Aorta (tissue), 5 donors: ENCODE data around the gene MICU1. TPM values are rescaled to one million over a fixed set of nuclear protein-coding genes. Genes with fewer than 3 reads are reported as not detected.
"Not testable (repeated sequence)": the region's sequence is repeated elsewhere in the genome, so short reads cannot be mapped to it uniquely, and the experiment has no call there.

Experiments used
- ATAC-seq: fragments of 200-7000 bp; cut with Tn5 transposase; one replicate; pipeline ENCODE4 v1.9.1; 2022; ENCODE audit warnings: moderate library complexity; ENCODE audit not compliant: low FRiP score
- DNase-seq, 2 donors: peaks; one replicate each; pipeline ENCODE4 v3.0.0-alpha.2; 2020
- H3K27ac ChIP-seq, 2 donors: one replicate each; pipeline ENCODE4 v1.5.1; 2013; ENCODE audit warnings: low read length in 2 of 2, mild to moderate bottlenecking in 2 of 2, moderate library complexity in 2 of 2, control low read depth in 1 of 2, inconsistent platforms in 1 of 2, low read depth in 1 of 2
- H3K27me3 ChIP-seq, 2 donors: one replicate each; pipeline ENCODE4 v1.6.1; 2013; ENCODE audit warnings: control low read depth in 1 of 2, low read length in 1 of 2, mild to moderate bottlenecking in 1 of 2, moderate library complexity in 1 of 2; ENCODE audit not compliant: insufficient read depth in 2 of 2, control insufficient read depth in 1 of 2
- H3K36me3 ChIP-seq, 2 donors: one replicate each; pipeline ENCODE4 v1.6.1; 2013; ENCODE audit warnings: control low read depth in 1 of 2, low read length in 1 of 2, mild to moderate bottlenecking in 1 of 2; ENCODE audit not compliant: insufficient read depth in 2 of 2, control insufficient read depth in 1 of 2
- H3K4me1 ChIP-seq, 2 donors: one replicate each; pipeline ENCODE4 v1.6.1; 2013; ENCODE audit warnings: low read length in 2 of 2, control low read depth in 1 of 2, mild to moderate bottlenecking in 1 of 2, moderate library complexity in 1 of 2; ENCODE audit not compliant: insufficient read depth in 2 of 2, control insufficient read depth in 1 of 2
- H3K4me3 ChIP-seq, 2 donors: one replicate each; pipeline ENCODE4 v1.5.1; 2013; ENCODE audit warnings: low read length in 2 of 2, control low read depth in 1 of 2, mild to moderate bottlenecking in 1 of 2
- H3K9me3 ChIP-seq: one replicate; pipeline ENCODE4 v1.6.1; 2013; ENCODE audit warnings: mild to moderate bottlenecking, low read length; ENCODE audit not compliant: control insufficient read depth
- WGBS, 2 donors: extraction: QIAGEN DNeasy Blood & Tissue Kit; methylation state at CpG; one replicate each; pipeline ENCODE4 v1.1.7; 2013; 5-methylcytosine and 5-hydroxymethylcytosine counted together
- intact Hi-C, 2 donors: fragments of 100-400 bp; cut with DNase I; formaldehyde crosslinking; loops; one replicate each; pipeline versions ENCODE4 v1.14.2 to v1.15.0; 2022
- long read RNA-seq, 2 donors: library from polyadenylated mRNA; unstranded; transcript quantifications; one replicate each; pipeline ENCODE4 v2.0.0, GENCODE V29; 2020 to 2021
- polyA plus RNA-seq, 2 donors: library from polyadenylated mRNA; stranded (reverse); fragments of 200-250 nt; gene quantifications; one replicate each; pipeline ENCODE4 v1.2.3, GENCODE V29; 2013
- total RNA-seq, 2 donors: library from RNA; stranded (reverse); fragmentation: NEBNext Ultra II Directional; extraction: Animal tissue kit (Norgen Biotek cat#: 25700); gene quantifications; one replicate each; pipeline ENCODE4 v1.2.1, GENCODE V29; 2021
- donor health status: healthy with polysubstance abuse.
- donor health status: Bipolar disorder and iron deficiency.
- donor health status: DM: no; HTN: no; CAD: no.
- donor health status: DM: no; HTN: no; CAD: no.
- donor health status: DM: yes; HTN: yes; CAD: no.

Gene MICU1
- total RNA-seq, result 10 to 100 TPM; 39.5 to 40.7 TPM
- 10 to 100 TPM; 23.7 to 35.5 TPM for polyA plus RNA-seq
- long read RNA-seq, donor 1, transcript MICU1-201 (12 exons, 2,383 nt), result major isoform, 89 of 119 reads
- long read RNA-seq, donor 1, partial matches to known transcripts, result 11 of 119 reads
- long read RNA-seq, donor 1, other reads (novel, unspliced or antisense), result 16 of 119 reads
- long read RNA-seq, donor 2, transcript MICU1-201 (12 exons, 2,383 nt), result major isoform, 11 of 27 reads
- long read RNA-seq, donor 2, partial matches to known transcripts, result 3 of 27 reads
- long read RNA-seq, donor 2, other reads (novel, unspliced or antisense), result 10 of 27 reads

GRCh38 chr10:72625608-72626443 lies at the start of gene MICU1:
MICU1 (minus strand) TSS chr10:72626079; CDS start chr10:72566793, 59,286 bp downstream.
- no peaks in the 10 kb centered on the region for H3K27me3 ChIP-seq
- peaks cover 2% of the 10 kb centered on the region in 2 donors for H3K4me1 ChIP-seq
- WGBS, 2 donors, result 0% methylated on average over 46 to 49 of the region's 49 CpGs
- peak within 1 kb of the TSS; percentile 7 to 55 for H3K27ac ChIP-seq
- ATAC-seq (peak; percentile 100), DNase-seq (peak; percentile 98)
- intact Hi-C loops, result loop anchor here (2.0 to 10.0 kb wide), 3 partner anchors 61 to 271 kb away; partner anchors contain the start of gene DNAJB12 (in 1 of the 2)
- peak within 1 kb of the TSS; percentile 72 to 77 for H3K4me3 ChIP-seq
- no peaks in the 10 kb centered on the region for H3K9me3 ChIP-seq
- no peaks in the 10 kb centered on the region for H3K36me3 ChIP-seq

- 95% methylated on average over 4 to 5 of the region's 5 CpGs for WGBS, 2 donors
- H3K27me3 ChIP-seq, H3K27ac ChIP-seq, H3K9me3 ChIP-seq, intact Hi-C loops, H3K4me3 ChIP-seq, ATAC-seq, H3K4me1 ChIP-seq, DNase-seq, H3K36me3 ChIP-seq: not testable (repeated sequence)
Observed at GRCh38 chr10:72674174-72674573, 48.3 kb upstream of the MICU1 start.

- intact Hi-C loops, result no loop called here
- no peak overlapping the region for H3K27ac ChIP-seq
- DNase-seq (no peak), ATAC-seq (no peak)
- WGBS, 2 donors, result 96 to 98% methylated on average over 1 of the region's 1 CpG
- H3K27me3 ChIP-seq, result no peaks in the 10 kb centered on the region
- no peaks in the 10 kb centered on the region for H3K36me3 ChIP-seq
- H3K9me3 ChIP-seq, result no peaks in the 10 kb centered on the region
- H3K4me1 ChIP-seq, result no peaks in the 10 kb centered on the region
- no peak overlapping the region for H3K4me3 ChIP-seq
Observed at GRCh38 chr10:72673280-72673679, 47.4 kb upstream of the MICU1 start.

- Histone ChIP-seq H3K27me3 (no peaks in the 10 kb centered on the region), H3K36me3 (no peaks in the 10 kb centered on the region), H3K4me3 (no peak overlapping the region), H3K4me1 (no peaks in the 10 kb centered on the region), H3K9me3 (no peaks in the 10 kb centered on the region), H3K27ac (no peak overlapping the region)
- DNase-seq (no peak), ATAC-seq (no peak)
- WGBS, 2 donors, result 67 to 68% methylated on average over 3 of the region's 3 CpGs
- intact Hi-C loops, result no loop called here
Observed at GRCh38 chr10:72667207-72667864, 41.5 kb upstream of the MICU1 start.

- H3K4me1 ChIP-seq, result no peaks in the 10 kb centered on the region
- intact Hi-C loops, result no loop called here
- no peak overlapping the region for H3K27ac ChIP-seq
- H3K9me3 ChIP-seq, result no peaks in the 10 kb centered on the region
- no peaks in the 10 kb centered on the region for H3K27me3 ChIP-seq
- no peaks in the 10 kb centered on the region for H3K36me3 ChIP-seq
- no peak for ATAC-seq
- DNase-seq, result no peak
- no peak overlapping the region for H3K4me3 ChIP-seq
- WGBS, 2 donors, result 77 to 87% methylated on average over 4 of the region's 4 CpGs
Observed at GRCh38 chr10:72665925-72666324, 40.0 kb upstream of the MICU1 start.

GRCh38 chr10:72663971-72664370 lies 38.1 kb upstream of the MICU1 start:
- intact Hi-C loops, result no loop called here
- Histone ChIP-seq H3K27me3 (no peaks in the 10 kb centered on the region), H3K27ac (no peak overlapping the region), H3K9me3 (no peaks in the 10 kb centered on the region), H3K36me3 (no peaks in the 10 kb centered on the region), H3K4me3 (no peak overlapping the region), H3K4me1 (no peaks in the 10 kb centered on the region)
- no peak for ATAC-seq
- no peak for DNase-seq

- Histone ChIP-seq H3K4me3 (no peak overlapping the region), H3K4me1 (no peaks in the 10 kb centered on the region), H3K27ac (no peak overlapping the region), H3K36me3 (no peaks in the 10 kb centered on the region), H3K27me3 (no peaks in the 10 kb centered on the region), H3K9me3 (no peaks in the 10 kb centered on the region)
- ATAC-seq (no peak), DNase-seq (no peak)
- 78 to 85% methylated on average over 1 of the region's 1 CpG for whole genome bisulfite sequencing, 2 donors
- intact Hi-C loops, result no loop called here
Observed at GRCh38 chr10:72661431-72661830, 35.6 kb upstream of the MICU1 start.

GRCh38 chr10:72660220-72660619 lies 34.3 kb upstream of the MICU1 start:
- intact Hi-C loops, result no loop called here
- H3K27ac ChIP-seq, result no peak overlapping the region
- ATAC-seq (no peak), DNase-seq (no peak)
- no peaks in the 10 kb centered on the region for H3K9me3 ChIP-seq
- no peak overlapping the region for H3K4me3 ChIP-seq
- H3K4me1 ChIP-seq, result no peaks in the 10 kb centered on the region
- H3K27me3 ChIP-seq, result no peaks in the 10 kb centered on the region
- H3K36me3 ChIP-seq, result no peaks in the 10 kb centered on the region
